MCF 10A (cell line): ENCODE data around the gene ACADM. TPM values are rescaled to one million over a fixed set of nuclear protein-coding genes. Genes with fewer than 3 reads are reported as not detected.

Source experiments
- BruUV-seq: library from RNA; stranded (reverse); fragments of 400-500 nt; replicated peaks from 2 replicates; lab custom pipeline; 2021; lab: Mats Ljungman, UMichigan
- CTCF ChIA-PET: fragments of 300-600 bp; sonication (Branson Sonifier 250); formaldehyde crosslinking; extraction: SDS; loops from one replicate; lab custom pipeline; 2021; ENCODE audit warnings: antibody characterized with exemption, inconsistent platforms; lab: Yijun Ruan, JAX
- POLR2A ChIA-PET: fragments of 300-600, 350-650 bp; sonication (Branson Sonifier 250); formaldehyde crosslinking; extraction: SDS; loops from one replicate; lab custom pipeline; 2020; ENCODE audit warnings: antibody characterized with exemption, inconsistent platforms; lab: Yijun Ruan, JAX
- DNase-seq: peaks from one replicate; pipeline ENCODE4 v3.0.0-alpha.2; 2018; ENCODE audit not compliant: unreplicated experiment
- H3K27ac Mint-ChIP-seq: one replicate; pipeline ENCODE4 v1.8.0; 2022; ENCODE audit warnings: mild to moderate bottlenecking, low read depth, mixed read lengths; ENCODE audit not compliant: unreplicated experiment
- H3K27me3 Mint-ChIP-seq: one replicate; pipeline ENCODE4 v1.8.0; 2022; ENCODE audit warnings: mixed read lengths; ENCODE audit not compliant: insufficient read depth, unreplicated experiment
- H3K36me3 Mint-ChIP-seq: one replicate; pipeline ENCODE4 v1.8.0; 2022; ENCODE audit warnings: mild to moderate bottlenecking, moderate library complexity, mixed read lengths; ENCODE audit not compliant: insufficient read depth, unreplicated experiment
- H3K4me1 Mint-ChIP-seq: one replicate; pipeline ENCODE4 v1.8.0; 2022; ENCODE audit warnings: mixed read lengths; ENCODE audit not compliant: insufficient read depth, unreplicated experiment
- H3K4me3 Mint-ChIP-seq: one replicate; pipeline ENCODE4 v1.8.0; 2022; ENCODE audit warnings: mild to moderate bottlenecking, moderate library complexity, mixed read lengths; ENCODE audit not compliant: unreplicated experiment
- H3K9me3 Mint-ChIP-seq: one replicate; pipeline ENCODE4 v1.8.0; 2022; ENCODE audit warnings: mixed read lengths; ENCODE audit not compliant: unreplicated experiment
- CTCF ChIP-seq: fragments of 200-600 bp; IDR thresholded peaks from one replicate; pipeline ENCODE4 v1.8.0; 2022; ENCODE audit warnings: antibody characterized with exemption, mild to moderate bottlenecking; ENCODE audit not compliant: unreplicated experiment
- intact Hi-C: fragments of 100-400 bp; cut with micrococcal nuclease; formaldehyde crosslinking; loops from 2 replicates; pipeline ENCODE4 v1.14.1; 2022
- total RNA-seq: library from RNA; stranded (reverse); gene quantifications from 2 replicates; pipeline ENCODE4 v1.2.3, GENCODE V29; 2022

The ACADM gene
- total RNA-seq, 1 experiment from 2014 or later = 35.7 TPM

GRCh38 chr1:75710832-75711231 lies 13.7 kb upstream of the ACADM start:
- Mint-ChIP-seq H3K4me3 (no peak overlapping the region), H3K27me3 (no peaks in the 10 kb centered on the region), H3K27ac (no peak overlapping the region), H3K4me1 (peaks cover 11% of the 10 kb centered on the region), H3K9me3 (no peaks in the 10 kb centered on the region), H3K36me3 (no peaks in the 10 kb centered on the region)
- no peak for DNase-seq
- BruUV-seq = no TSS peak
- intact Hi-C loops = loop anchor here (10.0 kb wide), 1 partner anchor 76 kb away; no protein-coding TSS in a partner anchor
- TF ChIP-seq CTCF = no peak
- CTCF ChIA-PET = interaction anchor here (1.1 kb wide), 1 partner anchor 21 kb away, joined by 3 read pairs; no protein-coding TSS in a partner anchor
- POLR2A ChIA-PET = interaction anchor here (0.6 to 1.5 kb wide), 3 partner anchors 13 to 339 kb away, joined by 3 to 5 read pairs (median 3); no protein-coding TSS in a partner anchor

- Mint-ChIP-seq H3K27me3 (no peaks in the 10 kb centered on the region), H3K27ac (no peak overlapping the region), H3K4me3 (no peak overlapping the region), H3K4me1 (peaks cover 5% of the 10 kb centered on the region), H3K9me3 (no peaks in the 10 kb centered on the region), H3K36me3 (no peaks in the 10 kb centered on the region)
- DNase-seq = no peak
- ChIA-PET CTCF (no interaction called here), POLR2A (interaction anchor here (0.6 to 1.5 kb wide), 3 partner anchors 12 to 347 kb away, joined by 3 to 5 read pairs (median 3); no protein-coding TSS in a partner anchor)
- BruUV-seq = no TSS peak
- TF ChIP-seq CTCF = no peak
- intact Hi-C loops = loop anchor here (10.0 kb wide), 1 partner anchor 77 kb away; no protein-coding TSS in a partner anchor
Observed at GRCh38 chr1:75711846-75712245, 12.7 kb upstream of the ACADM start.

GRCh38 chr1:75712306-75712705 lies 12.2 kb upstream of the ACADM start:
- no peaks in the 10 kb centered on the region for H3K9me3 Mint-ChIP-seq
- no peak for TF ChIP-seq CTCF
- H3K27me3 Mint-ChIP-seq = no peaks in the 10 kb centered on the region
- no peak overlapping the region for H3K27ac Mint-ChIP-seq
- H3K4me3 Mint-ChIP-seq = no peak overlapping the region
- no peak for DNase-seq
- no peaks in the 10 kb centered on the region for H3K36me3 Mint-ChIP-seq
- intact Hi-C loops = loop anchor here (10.0 kb wide), 1 partner anchor 78 kb away; no protein-coding TSS in a partner anchor
- peaks cover 5% of the 10 kb centered on the region for H3K4me1 Mint-ChIP-seq
- BruUV-seq = no TSS peak
- POLR2A ChIA-PET = interaction anchor here (0.7 to 1.5 kb wide), 4 partner anchors 11 to 272 kb away, joined by 3 to 8 read pairs (median 4); no protein-coding TSS in a partner anchor
- CTCF ChIA-PET = no interaction called here

- no peak for DNase-seq
- intact Hi-C loops = loop anchor here (5.0 to 10.0 kb wide), 2 partner anchors 85 to 453 kb away; no protein-coding TSS in a partner anchor
- no peak for TF ChIP-seq CTCF
- Mint-ChIP-seq H3K4me3 (no peak overlapping the region), H3K27ac (no peak overlapping the region), H3K27me3 (no peaks in the 10 kb centered on the region), H3K36me3 (no peaks in the 10 kb centered on the region), H3K4me1 (peaks cover 11% of the 10 kb centered on the region), H3K9me3 (no peaks in the 10 kb centered on the region)
- ChIA-PET CTCF (no interaction called here), POLR2A (no interaction called here)
- no TSS peak for BruUV-seq
Observed at GRCh38 chr1:75719810-75720209, 4.7 kb upstream of the ACADM start.
